ENCODE results near the gene MAPKAPK2. TPM values are rescaled to one million over a fixed set of nuclear protein-coding genes. Genes with fewer than 3 reads are reported as not detected.

MAPKAPK2 gene
- polyA plus RNA-seq, 1 donor (not counting 4 experiments of a cell fraction or from before 2014, with no cell fraction given): 41.5 TPM

DNA sequence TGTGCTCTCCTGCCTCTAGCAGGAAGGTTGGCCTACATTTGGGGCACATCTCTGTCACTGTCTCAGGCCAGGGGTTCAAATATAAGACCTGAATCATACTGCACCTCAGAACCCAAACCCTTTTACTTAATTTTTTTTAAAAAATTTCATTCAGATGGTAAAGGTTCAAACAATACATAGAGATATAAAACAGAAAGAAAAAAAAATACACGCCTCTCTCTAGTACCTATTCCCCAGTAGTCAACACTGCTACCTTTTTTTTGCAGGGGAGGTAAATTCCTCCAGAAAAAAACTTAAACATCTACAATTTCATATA is 32.9 kb downstream of the MAPKAPK2 start:
- DNase-seq (ENCODE audit: low read depth, low spot score) (no peak), FAIRE-seq (no peak)
- peaks cover 27% of the 10 kb centered on the region for H4K20me1 ChIP-seq (ENCODE audit: control insufficient read depth, extremely low read depth, insufficient read depth, low read length)
- H2AFZ ChIP-seq (ENCODE audit: control insufficient read depth, low read length): no peak overlapping the region
- H3K9ac ChIP-seq (ENCODE audit: control insufficient read depth, extremely low read depth, insufficient read depth, low read length): no peak overlapping the region
- H3K79me2 ChIP-seq (ENCODE audit: control insufficient read depth, insufficient read depth, low read length): peaks cover 85% of the 10 kb centered on the region
- no peaks in the 10 kb centered on the region for H3K36me3 ChIP-seq (ENCODE audit: control insufficient read depth in 2 of 2, extremely low read depth in 1 of 2, insufficient read depth in 2 of 2, low read length in 2 of 2)
- H3K9me3 ChIP-seq (ENCODE audit: control insufficient read depth, low read depth, low read length): no peaks in the 10 kb centered on the region
- no peaks in the 10 kb centered on the region for H3K27me3 ChIP-seq (ENCODE audit: control insufficient read depth, extremely low read depth, insufficient read depth, low read length)
- H3K27ac ChIP-seq (ENCODE audit: control insufficient read depth, insufficient read depth, low read length): no peak overlapping the region
- dilution Hi-C loops (cut with MboI; ENCODE audit: extremely low pct_ligation_motif_present, low sequenced_read_pairs): no loop called here
- no peak for TF ChIP-seq EZH2 (IDR thresholded peaks at IDR 0.05; ENCODE audit: low read length)
- TF ChIP-seq, protein P1, sequence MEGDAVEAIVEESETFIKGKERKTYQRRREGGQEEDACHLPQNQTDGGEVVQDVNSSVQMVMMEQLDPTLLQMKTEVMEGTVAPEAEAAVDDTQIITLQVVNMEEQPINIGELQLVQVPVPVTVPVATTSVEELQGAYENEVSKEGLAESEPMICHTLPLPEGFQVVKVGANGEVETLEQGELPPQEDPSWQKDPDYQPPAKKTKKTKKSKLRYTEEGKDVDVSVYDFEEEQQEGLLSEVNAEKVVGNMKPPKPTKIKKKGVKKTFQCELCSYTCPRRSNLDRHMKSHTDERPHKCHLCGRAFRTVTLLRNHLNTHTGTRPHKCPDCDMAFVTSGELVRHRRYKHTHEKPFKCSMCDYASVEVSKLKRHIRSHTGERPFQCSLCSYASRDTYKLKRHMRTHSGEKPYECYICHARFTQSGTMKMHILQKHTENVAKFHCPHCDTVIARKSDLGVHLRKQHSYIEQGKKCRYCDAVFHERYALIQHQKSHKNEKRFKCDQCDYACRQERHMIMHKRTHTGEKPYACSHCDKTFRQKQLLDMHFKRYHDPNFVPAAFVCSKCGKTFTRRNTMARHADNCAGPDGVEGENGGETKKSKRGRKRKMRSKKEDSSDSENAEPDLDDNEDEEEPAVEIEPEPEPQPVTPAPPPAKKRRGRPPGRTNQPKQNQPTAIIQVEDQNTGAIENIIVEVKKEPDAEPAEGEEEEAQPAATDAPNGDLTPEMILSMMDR (optimal IDR thresholded peaks at IDR 0.05 in 1 of 3, IDR thresholded peaks at IDR 0.05 in 1 of 3, conservative IDR thresholded peaks at IDR 0.05 in 1 of 3; ENCODE audit: extremely low read depth in 1 of 3, insufficient read depth in 2 of 3, low read length in 3 of 3): no peak
- H3K9me1 ChIP-seq (ENCODE audit: control insufficient read depth, extremely low read depth, insufficient read depth, low read length): peaks cover 8% of the 10 kb centered on the region
- peaks cover 9% of the 10 kb centered on the region for H3K4me1 ChIP-seq (ENCODE audit: control insufficient read depth, extremely low read depth, insufficient read depth, low read length)
- H3K4me2 ChIP-seq (ENCODE audit: control insufficient read depth, extremely low read depth, insufficient read depth, low read depth, low read length): no peak overlapping the region
- no peak overlapping the region for H3K4me3 ChIP-seq (ENCODE audit: control insufficient read depth in 2 of 3, extremely low read depth in 1 of 3, insufficient read depth in 2 of 3, low read depth in 1 of 3, low read length in 3 of 3)

DNA sequence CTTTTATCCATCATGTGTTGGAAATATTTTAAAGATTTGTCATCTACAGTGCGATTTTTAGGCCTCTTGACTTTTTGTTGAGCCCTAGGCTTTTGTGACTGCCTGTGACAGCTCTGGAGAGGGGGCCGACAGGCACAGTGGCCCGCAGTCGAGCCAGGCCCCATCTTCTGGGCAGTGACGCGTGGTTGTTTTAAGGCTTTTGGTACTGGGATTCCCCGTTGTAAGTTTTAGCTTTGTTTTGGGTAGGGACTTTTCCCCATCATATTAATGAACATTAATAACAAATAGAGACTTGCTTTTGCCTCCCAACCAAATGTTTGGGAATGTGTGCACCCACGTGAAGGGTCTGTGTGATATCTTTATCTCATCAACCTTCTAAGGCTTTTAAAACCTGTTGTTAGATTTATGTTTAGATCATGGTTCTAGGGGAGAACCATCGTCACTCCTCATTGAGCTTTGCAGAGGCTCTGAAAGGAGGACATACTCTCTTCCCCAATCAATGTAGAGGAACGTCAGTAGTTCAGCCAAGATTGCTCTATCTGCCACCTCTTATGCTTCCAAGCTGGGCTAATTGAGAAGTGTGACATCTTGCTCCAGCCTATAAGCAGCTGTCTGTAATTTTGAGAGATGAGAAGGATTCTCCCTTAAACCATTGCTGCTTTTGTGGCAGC is 34.6 kb downstream of the MAPKAPK2 start:
- TF ChIP-seq, protein P1 (optimal IDR thresholded peaks at IDR 0.05 in 1 of 3, IDR thresholded peaks at IDR 0.05 in 1 of 3, conservative IDR thresholded peaks at IDR 0.05 in 1 of 3; ENCODE audit: extremely low read depth in 1 of 3, insufficient read depth in 2 of 3, low read length in 3 of 3): no peak
- no peak for TF ChIP-seq EZH2 (IDR thresholded peaks at IDR 0.05; ENCODE audit: low read length)
- no peaks in the 10 kb centered on the region for H3K9me3 ChIP-seq (ENCODE audit: control insufficient read depth, low read depth, low read length)
- no peak overlapping the region for H3K4me3 ChIP-seq (ENCODE audit: control insufficient read depth in 2 of 3, extremely low read depth in 1 of 3, insufficient read depth in 2 of 3, low read depth in 1 of 3, low read length in 3 of 3)
- H3K27me3 ChIP-seq (ENCODE audit: control insufficient read depth, extremely low read depth, insufficient read depth, low read length): no peaks in the 10 kb centered on the region
- dilution Hi-C loops (cut with MboI; ENCODE audit: extremely low pct_ligation_motif_present, low sequenced_read_pairs): no loop called here
- peaks cover 19% of the 10 kb centered on the region for H3K4me1 ChIP-seq (ENCODE audit: control insufficient read depth, extremely low read depth, insufficient read depth, low read length)
- H3K9me1 ChIP-seq (ENCODE audit: control insufficient read depth, extremely low read depth, insufficient read depth, low read length): peaks cover 13% of the 10 kb centered on the region
- H3K4me2 ChIP-seq (ENCODE audit: control insufficient read depth, extremely low read depth, insufficient read depth, low read depth, low read length): no peak overlapping the region
- peaks cover 27% of the 10 kb centered on the region for H4K20me1 ChIP-seq (ENCODE audit: control insufficient read depth, extremely low read depth, insufficient read depth, low read length)
- H2AFZ ChIP-seq (ENCODE audit: control insufficient read depth, low read length): no peak overlapping the region
- DNase-seq (ENCODE audit: low read depth, low spot score) (no peak), FAIRE-seq (no peak)
- H3K36me3 ChIP-seq (ENCODE audit: control insufficient read depth in 2 of 2, extremely low read depth in 1 of 2, insufficient read depth in 2 of 2, low read length in 2 of 2): no peaks in the 10 kb centered on the region
- H3K27ac ChIP-seq (ENCODE audit: control insufficient read depth, insufficient read depth, low read length): no peak overlapping the region
- peaks cover 83% of the 10 kb centered on the region for H3K79me2 ChIP-seq (ENCODE audit: control insufficient read depth, insufficient read depth, low read length)
- H3K9ac ChIP-seq (ENCODE audit: control insufficient read depth, extremely low read depth, insufficient read depth, low read length): no peak overlapping the region
